ENCODE results near the gene KLRD1. TPM values are rescaled to one million over a fixed set of nuclear protein-coding genes. Genes with fewer than 3 reads are reported as not detected.

KLRD1 gene
- total and polyA plus RNA-seq, 2 experiments from 2014 or later = 0.03 to 0.27 TPM

GRCh38 chr12:10362828-10363657, 55.4 kb downstream of the KLRD1 start:
- ATAC-seq (no peak), DNase-seq (ENCODE audit: low spot score) (peak; percentile 52)
- no peaks in the 10 kb centered on the region for H4K20me1 ChIP-seq (replicated peaks; ENCODE audit: insufficient read depth)
- H3K4me2 ChIP-seq = peak overlapping the region; percentile 86
- no peaks in the 10 kb centered on the region for H3K9me2 ChIP-seq (ENCODE audit: insufficient read depth)
- no peaks in the 10 kb centered on the region for H3K27me3 ChIP-seq (ENCODE audit: insufficient read depth)
- H2AFZ ChIP-seq = peak overlapping the region; percentile 25
- no peaks in the 10 kb centered on the region for H3F3A ChIP-seq (replicated peaks; ENCODE audit: low read depth)
- H3K4me3 ChIP-seq = no peak overlapping the region
- no peak for TF ChIP-seq EZH2phosphoT487 (IDR thresholded peaks at IDR 0.05; ENCODE audit: unreplicated experiment)
- no peak for TF ChIP-seq CTCF (conservative IDR thresholded peaks at IDR 0.05; ENCODE audit: low read depth in 2 of 2)
- TF ChIP-seq ZNF331 (CRISPR knock-in tag; IDR thresholded peaks at IDR 0.05; ENCODE audit: low read depth) = no peak
- TF ChIP-seq REST (IDR thresholded peaks at IDR 0.05; ENCODE audit: unreplicated experiment) = no peak
- TF ChIP-seq ZNF114 (CRISPR knock-in tag; IDR thresholded peaks at IDR 0.05) = no peak
- no peak for TF ChIP-seq CREB1 (CRISPR knock-in tag; IDR thresholded peaks at IDR 0.05; ENCODE audit: low read depth)
- no peak for TF ChIP-seq ZNF462 (CRISPR knock-in tag; IDR thresholded peaks at IDR 0.05)
- TF ChIP-seq EZH2 (IDR thresholded peaks at IDR 0.05; ENCODE audit: low read depth, unreplicated experiment) = no peak
- TF ChIP-seq POLR2AphosphoS5 (IDR thresholded peaks at IDR 0.05; ENCODE audit: low read depth) = no peak
- no peak for TF ChIP-seq STAT1 (IDR thresholded peaks at IDR 0.05; ENCODE audit: unreplicated experiment)
- H3K27ac ChIP-seq (ENCODE audit: low read depth) = no peak overlapping the region; the same call in 1 of the 2 replicates
- peaks cover 47% of the 10 kb centered on the region for H3K4me1 ChIP-seq (ENCODE audit: insufficient read depth)
- Mint-ChIP-seq H3K36me3 (ENCODE audit: low read depth) (peaks cover 26% of the 10 kb centered on the region), H3K27me3 (ENCODE audit: insufficient read depth, low read depth, poor library complexity) (peaks cover 7% of the 10 kb centered on the region), H3K4me3 (peak overlapping the region; percentile 42; the same call in 1 of the 3 replicates), H3K4me1 (peaks cover 25% of the 10 kb centered on the region), H3K27ac (peak overlapping the region; percentile 51; the same call in 1 of the 2 replicates), H3K9me3 (peaks cover 27% of the 10 kb centered on the region)
- no peaks in the 10 kb centered on the region for H3K79me2 ChIP-seq (replicated peaks; ENCODE audit: insufficient read depth)
- no peaks in the 10 kb centered on the region for H3K36me3 ChIP-seq (ENCODE audit: insufficient read depth)
